Middle frontal gyrus (tissue), 1 donor: ENCODE measurements around the gene CA6.
A peak's percentile ranks its signal among the peaks of the same experiment; 100 is the strongest.
"Not testable (repeated sequence)": the region's sequence is repeated elsewhere in the genome, so short reads cannot be mapped to it uniquely, and the experiment has no call there.

Experiments used
- DNase-seq: peaks from one replicate; pipeline ENCODE4 v3.0.0-alpha.2; 2015; ENCODE audit warnings: low spot score; ENCODE audit errors: extremely low spot score

The CA6 gene

DNA sequence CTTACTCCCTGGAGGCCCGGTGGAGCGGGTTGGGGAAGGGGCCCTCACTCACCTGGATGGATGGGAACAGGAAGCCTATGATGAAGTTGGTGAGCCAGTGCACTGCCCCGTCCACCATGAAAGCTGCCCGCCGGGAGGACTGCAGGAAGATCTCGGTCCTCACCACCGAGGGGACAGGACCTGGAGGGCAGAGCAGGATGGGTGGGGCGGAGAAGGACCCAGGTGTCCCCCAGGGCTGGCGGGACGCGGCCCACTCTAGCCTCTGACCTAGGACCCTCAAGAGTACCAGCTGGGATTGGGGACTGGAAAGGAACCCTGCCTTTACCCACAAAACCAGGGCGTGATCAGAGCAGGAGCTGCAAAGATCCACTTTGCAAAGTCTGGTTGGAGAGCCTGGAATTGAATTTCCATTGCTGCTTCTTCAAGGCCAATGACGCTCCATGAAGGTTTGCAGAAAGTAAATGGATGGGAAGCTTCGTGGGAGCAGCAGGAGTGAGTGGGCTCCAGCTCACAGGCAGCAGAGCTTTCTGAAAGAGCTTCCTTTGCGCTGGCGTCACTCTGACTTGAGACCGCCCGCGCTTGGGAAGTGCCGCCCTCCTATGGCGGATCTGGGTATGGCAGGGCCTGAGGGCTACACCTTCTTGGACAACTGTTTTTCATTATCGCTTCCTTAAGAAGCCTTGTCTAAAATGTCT lies 59.2 kb downstream of the CA6 start:
- peak; percentile 66 for DNase-seq

GRCh38 chr1:9005395-9005708 lies 59.7 kb downstream of the CA6 start:
- no peak for DNase-seq

GRCh38 chr1:9006956-9007615 lies 61.4 kb downstream of the CA6 start:
- DNase-seq, result no peak

DNA sequence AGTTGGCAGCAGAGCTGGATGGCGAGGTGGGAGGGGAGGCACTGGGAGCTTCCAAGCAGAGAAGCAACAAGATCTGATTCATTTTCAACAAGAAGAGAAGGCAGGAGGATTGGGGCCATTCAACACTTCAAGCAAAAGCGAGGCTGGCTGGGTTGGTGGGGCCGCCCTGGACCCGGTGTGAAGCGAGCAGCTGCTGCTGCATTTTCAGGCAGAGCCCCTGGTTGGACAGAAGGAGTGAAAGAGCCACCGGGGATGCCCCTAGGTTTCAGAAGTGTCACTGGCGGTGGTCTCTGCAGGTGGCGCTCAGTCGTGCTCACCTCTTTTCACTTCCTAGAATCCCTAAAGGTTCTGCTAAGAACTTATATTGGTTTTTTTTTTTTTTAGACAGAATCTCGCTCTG lies 62.6 kb downstream of the CA6 start:
- DNase-seq, result no peak

GRCh38 chr1:9009438-9010370 lies 64.0 kb downstream of the CA6 start:
- DNase-seq, result no peak

DNA sequence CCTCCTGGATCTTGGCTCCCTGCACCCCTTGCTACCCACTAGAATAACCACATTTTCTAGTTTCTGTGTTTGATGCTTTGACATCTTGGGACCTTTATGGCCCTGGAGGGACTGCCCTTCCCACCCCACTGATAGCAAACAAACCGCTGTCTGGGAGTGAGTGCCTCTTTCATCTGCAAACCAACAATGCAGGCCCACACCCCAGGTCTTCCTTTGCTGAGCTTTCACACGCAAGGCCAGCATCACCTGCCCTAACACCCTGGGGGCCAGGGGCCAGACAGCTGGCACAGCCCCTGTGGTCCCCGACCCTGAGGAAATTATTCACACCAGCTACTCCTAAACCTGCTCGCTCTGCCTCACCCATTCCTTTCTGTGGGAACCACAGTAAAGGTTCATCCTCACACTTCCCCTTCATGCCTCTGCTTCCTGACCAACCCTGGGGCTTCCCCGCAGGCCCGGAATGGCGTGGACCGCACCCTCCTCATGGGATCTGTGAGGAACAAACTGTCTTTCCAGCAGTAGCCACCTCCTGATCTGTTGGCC lies 65.2 kb downstream of the CA6 start:
- no peak for DNase-seq

DNA sequence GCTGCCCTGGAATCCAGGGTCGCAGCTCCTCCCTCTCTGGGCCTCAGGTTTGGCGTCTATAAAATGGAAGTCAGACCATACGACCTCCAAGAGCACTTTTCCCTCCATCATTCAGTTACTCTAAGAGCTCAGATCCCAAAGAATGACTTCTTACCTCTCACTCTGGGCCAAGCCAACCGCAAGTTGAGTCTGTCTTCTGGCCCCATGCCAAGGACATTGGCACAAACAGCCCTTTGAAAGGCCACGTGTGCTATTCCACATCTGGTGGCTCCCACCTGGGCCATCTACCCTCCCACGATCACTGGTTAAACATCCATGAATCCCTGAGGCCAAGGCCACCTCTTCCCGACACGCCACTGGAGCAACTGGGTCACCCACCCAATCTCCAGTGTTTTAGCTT lies 68.2 kb downstream of the CA6 start:
- DNase-seq, result no peak

DNA sequence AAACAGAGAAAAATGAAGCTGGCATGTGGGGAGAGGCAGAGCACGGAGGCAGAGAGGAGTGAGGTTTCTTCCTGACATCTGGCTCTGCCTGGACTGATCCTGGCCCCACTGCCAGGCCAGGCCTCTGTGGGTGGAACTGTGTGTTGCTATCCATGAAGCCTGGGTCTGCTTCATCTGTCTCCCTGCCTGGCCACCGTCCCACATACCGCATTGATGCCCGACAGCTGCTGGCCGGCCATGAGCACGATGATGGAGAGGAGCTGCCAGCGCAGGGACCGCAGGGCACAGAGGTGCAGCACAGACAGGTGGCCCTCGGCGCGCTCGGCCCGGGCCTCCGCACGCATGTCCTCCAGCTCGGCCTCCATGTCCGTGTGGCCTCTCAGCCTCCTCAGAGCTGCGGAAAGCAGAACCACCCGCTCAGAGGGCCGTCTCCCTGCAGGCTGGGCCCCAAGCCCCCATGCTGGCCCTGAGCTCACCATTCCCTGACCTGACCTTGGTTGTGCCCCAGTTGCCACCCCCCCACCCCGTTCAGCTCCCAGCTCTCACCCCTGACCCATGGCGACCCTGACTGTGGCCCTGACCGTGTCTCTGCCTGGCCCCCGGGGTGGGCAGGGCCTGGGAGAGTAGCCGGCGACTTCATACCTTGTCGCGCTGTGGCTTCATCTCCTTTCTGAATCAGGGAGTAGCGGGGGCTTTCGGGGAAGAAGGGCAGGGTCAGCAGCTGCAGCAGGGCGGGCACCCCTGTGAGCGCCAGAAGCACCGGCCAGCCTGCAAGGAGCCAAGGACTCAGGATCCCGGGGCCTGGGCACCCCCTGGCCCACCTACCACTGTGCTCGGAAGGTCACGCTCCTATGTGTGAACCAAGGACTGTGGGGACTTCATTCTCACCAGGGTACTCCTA lies 69.1 kb downstream of the CA6 start:
- no peak for DNase-seq

- no peak for DNase-seq
Measured at GRCh38 chr1:9016455-9016854, 70.8 kb downstream of the CA6 start.

- no peak for DNase-seq
Measured at GRCh38 chr1:9018333-9018732, 72.7 kb downstream of the CA6 start.

- no peak for DNase-seq
Measured at GRCh38 chr1:9019896-9020295, 74.2 kb downstream of the CA6 start.

GRCh38 chr1:9020305-9020704 lies 74.6 kb downstream of the CA6 start:
- DNase-seq, result no peak

- not testable (repeated sequence) for DNase-seq
Measured at GRCh38 chr1:9022026-9022738, 76.5 kb downstream of the CA6 start.

DNA sequence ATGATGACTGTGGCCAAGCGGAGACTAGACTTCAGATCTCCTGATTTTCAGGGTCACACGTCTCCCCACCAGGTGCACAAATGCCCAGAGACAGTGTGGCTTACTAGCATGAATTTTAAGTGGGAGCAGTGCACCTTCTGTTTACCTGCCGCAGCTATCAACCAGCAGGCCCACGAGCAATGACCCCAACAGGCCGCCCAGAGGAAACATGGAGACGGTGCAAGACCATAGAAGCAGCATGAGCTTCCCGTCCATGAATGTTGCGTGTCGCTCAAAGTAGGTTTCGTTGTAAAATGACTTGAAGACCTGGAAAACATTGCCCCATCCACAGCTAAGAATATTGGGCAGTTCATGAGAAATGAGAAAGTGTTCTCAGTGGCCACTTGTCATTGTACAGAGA lies 77.1 kb downstream of the CA6 start:
- no peak for DNase-seq
